ENCODE measurements around the gene E2F1. TPM values are rescaled to one million over a fixed set of nuclear protein-coding genes. Genes with fewer than 3 reads are reported as not detected.

The E2F1 gene
- total RNA-seq, 3 donors from 2014 or later (not counting 1 experiment from before 2014, with no cell fraction given) = 4.6 to 5.6 (median 4.7) TPM

GRCh38 chr20:33662172-33662571 lies 24.0 kb downstream of the E2F1 start, which contains the start of gene C20orf144:
C20orf144 (plus strand) TSS chr20:33662327; CDS start chr20:33662346, 19 bp downstream.
- Mint-ChIP-seq H3K4me1 (peaks cover 26 to 33% of the 10 kb centered on the region in 2 donors), H3K27me3 (ENCODE audit: low read depth in 2 of 2) (no peaks in the 10 kb centered on the region), H3K27ac (peak within 1 kb of the TSS; percentile 89), H3K36me3 (no peaks in the 10 kb centered on the region), H3K4me3 (peak within 1 kb of the TSS; percentile 86), H3K9me3 (no peaks in the 10 kb centered on the region)
- ATAC-seq (no peak), DNase-seq (no peak)
- Histone ChIP-seq H3K36me3 (ENCODE audit: control insufficient read depth, insufficient read depth, low read length) (no peaks in the 10 kb centered on the region), H3K9me3 (ENCODE audit: control insufficient read depth, insufficient read depth, low read length) (no peaks in the 10 kb centered on the region), H3K27ac (ENCODE audit: low read length) (peak within 1 kb of the TSS; percentile 91), H3K27me3 (ENCODE audit: control insufficient read depth, insufficient read depth, low read length) (no peaks in the 10 kb centered on the region), H3K4me1 (ENCODE audit: control insufficient read depth, insufficient read depth, low read length) (peaks cover 38% of the 10 kb centered on the region), H3K4me3 (ENCODE audit: low read length) (peak within 1 kb of the TSS; percentile 81)
- intact Hi-C loops (cut with micrococcal nuclease) = no loop called here
- WGBS (ENCODE audit: insufficient coverage) = 95% methylated on average over 10 of the region's 10 CpGs
- TF ChIP-seq CTCF (IDR thresholded peaks at IDR 0.05) = no peak

GRCh38 chr20:33660685-33661058 lies 25.5 kb downstream of the E2F1 start:
- no peaks in the 10 kb centered on the region for H3K9me3 Mint-ChIP-seq
- WGBS (ENCODE audit: insufficient coverage) = 93% methylated on average over 7 of the region's 7 CpGs
- Histone ChIP-seq H3K9me3 (ENCODE audit: control insufficient read depth, insufficient read depth, low read length) (no peaks in the 10 kb centered on the region), H3K4me3 (ENCODE audit: low read length) (no peak overlapping the region), H3K27me3 (ENCODE audit: control insufficient read depth, insufficient read depth, low read length) (no peaks in the 10 kb centered on the region), H3K36me3 (ENCODE audit: control insufficient read depth, insufficient read depth, low read length) (no peaks in the 10 kb centered on the region), H3K27ac (ENCODE audit: low read length) (no peak overlapping the region), H3K4me1 (ENCODE audit: control insufficient read depth, insufficient read depth, low read length) (peaks cover 27% of the 10 kb centered on the region)
- no peak overlapping the region for H3K4me3 Mint-ChIP-seq
- no peak overlapping the region for H3K27ac Mint-ChIP-seq
- ATAC-seq = no peak
- peaks cover 18 to 23% of the 10 kb centered on the region in 2 donors for H3K4me1 Mint-ChIP-seq
- intact Hi-C loops (cut with micrococcal nuclease) = no loop called here
- no peaks in the 10 kb centered on the region for H3K36me3 Mint-ChIP-seq
- DNase-seq = no peak
- no peak for TF ChIP-seq CTCF (IDR thresholded peaks at IDR 0.05)
- H3K27me3 Mint-ChIP-seq (ENCODE audit: low read depth in 2 of 2) = no peaks in the 10 kb centered on the region

GRCh38 chr20:33660035-33660684 lies 26.0 kb downstream of the E2F1 start:
- H3K36me3 Mint-ChIP-seq = no peaks in the 10 kb centered on the region
- H3K9me3 Mint-ChIP-seq = no peaks in the 10 kb centered on the region
- Histone ChIP-seq H3K9me3 (ENCODE audit: control insufficient read depth, insufficient read depth, low read length) (no peaks in the 10 kb centered on the region), H3K4me1 (ENCODE audit: control insufficient read depth, insufficient read depth, low read length) (peaks cover 26% of the 10 kb centered on the region), H3K27me3 (ENCODE audit: control insufficient read depth, insufficient read depth, low read length) (no peaks in the 10 kb centered on the region), H3K36me3 (ENCODE audit: control insufficient read depth, insufficient read depth, low read length) (no peaks in the 10 kb centered on the region), H3K27ac (ENCODE audit: low read length) (no peak overlapping the region), H3K4me3 (ENCODE audit: low read length) (no peak overlapping the region)
- H3K27me3 Mint-ChIP-seq (ENCODE audit: low read depth in 2 of 2) = no peaks in the 10 kb centered on the region
- intact Hi-C loops (cut with micrococcal nuclease) = no loop called here
- whole genome bisulfite sequencing (ENCODE audit: insufficient coverage) = 96% methylated on average over 21 of the region's 21 CpGs
- H3K27ac Mint-ChIP-seq = no peak overlapping the region
- no peak for TF ChIP-seq CTCF (IDR thresholded peaks at IDR 0.05)
- DNase-seq (no peak), ATAC-seq (no peak)
- H3K4me1 Mint-ChIP-seq = peaks cover 18 to 19% of the 10 kb centered on the region in 2 donors
- no peak overlapping the region for H3K4me3 Mint-ChIP-seq

Measured in natural killer cell (primary cell).